Jurkat, Clone E6-1 (cell line): Measurements from ENCODE around the gene ZFAND6.
"Not testable (repeated sequence)": the region's sequence is repeated elsewhere in the genome, so short reads cannot be mapped to it uniquely, and the experiment has no call there.

Experiments
- DNase-seq: peaks from one replicate; pipeline ENCODE4 v3.0.0-alpha.2; 2011; ENCODE audit warnings: low read depth, low spot score
- H3K4me3 ChIP-seq: 2 replicates; pipeline ENCODE4 v1.5.1; 2011; ENCODE audit warnings: mild to moderate bottlenecking, low read length, control low read depth, moderate library complexity

ZFAND6 gene

GRCh38 chr15:80087104-80087503 is 27.6 kb downstream of the ZFAND6 start:
- no peak overlapping the region for H3K4me3 ChIP-seq
- no peak for DNase-seq

DNA sequence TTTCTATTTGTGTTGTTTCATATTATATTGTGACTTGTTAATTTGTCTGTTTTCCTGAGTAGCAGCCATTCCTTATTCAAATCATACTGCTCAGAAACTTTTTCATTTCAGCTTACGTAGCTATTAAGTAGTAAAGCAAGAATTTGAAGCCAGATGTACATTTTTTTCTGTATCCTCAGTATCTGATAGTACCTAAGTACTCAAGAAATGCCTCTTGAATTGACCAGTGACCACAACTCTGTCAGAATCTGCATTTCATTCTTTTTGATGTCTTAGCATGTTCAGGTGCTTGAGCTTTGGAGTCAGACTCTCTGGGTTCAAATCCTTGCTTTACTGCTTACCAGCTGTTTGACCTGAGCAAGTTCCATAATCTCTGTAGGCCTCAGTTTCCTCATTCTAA is 30.6 kb downstream of the ZFAND6 start:
- no peak for DNase-seq
- no peak overlapping the region for H3K4me3 ChIP-seq

- no peak overlapping the region for H3K4me3 ChIP-seq
- DNase-seq: no peak
These were observed 31.5 kb downstream of the ZFAND6 start for GRCh38 chr15:80090879-80091503.

DNA sequence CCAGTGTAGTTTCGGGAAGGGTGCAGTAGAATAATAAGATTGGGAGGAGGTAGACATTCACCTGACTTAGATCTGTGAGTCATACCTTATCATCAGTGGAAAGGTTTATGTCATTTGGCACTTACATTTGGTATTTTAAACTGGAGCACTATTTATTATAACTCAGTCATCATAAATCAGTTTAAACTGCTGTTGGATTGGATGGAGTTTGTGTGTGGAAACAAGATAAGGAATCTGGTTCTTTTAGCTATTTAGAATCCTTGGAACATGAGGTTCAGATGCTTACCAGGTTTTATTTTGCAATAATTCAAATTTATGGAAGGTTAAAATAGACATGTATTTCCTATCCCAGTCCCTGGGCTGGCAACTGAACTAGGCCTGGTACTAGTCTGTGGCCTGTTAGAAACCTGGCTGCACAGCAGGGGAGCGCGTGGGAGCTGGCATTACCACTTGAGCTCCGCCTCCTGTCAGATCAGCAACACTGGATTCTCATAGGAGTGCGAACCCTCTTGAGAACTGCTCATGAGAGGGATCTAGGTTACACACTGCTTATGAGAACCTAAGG is 34.5 kb downstream of the ZFAND6 start:
- no peak for DNase-seq
- H3K4me3 ChIP-seq: no peak overlapping the region

- H3K4me3 ChIP-seq: no peak overlapping the region
- DNase-seq: no peak
These were observed 36.0 kb downstream of the ZFAND6 start for GRCh38 chr15:80095511-80095910.

DNA sequence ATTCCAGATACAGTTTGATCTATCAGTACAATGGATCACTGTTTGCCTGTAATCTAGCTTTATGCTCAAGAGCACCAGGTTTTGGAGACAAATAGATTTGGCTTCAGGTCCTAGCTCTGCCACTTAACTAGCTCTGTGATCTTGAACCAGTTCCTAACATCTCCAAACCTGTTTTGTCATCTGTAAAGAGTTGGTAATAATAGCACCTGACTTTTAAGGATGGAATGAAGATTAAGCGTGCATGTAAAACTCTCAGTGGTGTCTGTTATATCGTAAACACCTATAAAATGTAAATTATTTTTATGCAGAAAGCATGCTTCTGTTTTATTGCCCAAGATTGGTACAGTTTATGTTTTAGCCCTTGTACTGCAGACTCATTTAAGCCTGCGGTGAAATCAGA is 36.5 kb downstream of the ZFAND6 start:
- H3K4me3 ChIP-seq: no peak overlapping the region
- no peak for DNase-seq

DNA sequence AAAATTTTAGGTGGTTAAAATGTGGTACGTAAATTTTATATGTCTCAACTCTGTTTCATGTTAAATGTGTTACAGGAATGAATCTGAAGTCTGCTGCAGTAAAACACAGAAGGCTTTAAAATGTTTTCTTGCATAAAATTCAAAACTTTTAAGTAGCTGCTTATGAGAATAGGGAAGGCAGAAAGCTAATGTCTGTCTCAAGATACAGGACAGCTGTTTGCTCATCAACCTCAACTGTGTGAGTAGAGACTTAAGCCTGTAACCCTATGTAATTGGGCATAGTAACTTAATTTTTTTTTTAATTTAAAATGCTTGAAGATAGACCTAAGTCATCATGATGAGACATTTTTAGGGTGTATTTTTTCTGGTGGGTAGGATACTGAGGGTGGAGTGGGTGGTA is 38.9 kb downstream of the ZFAND6 start:
- DNase-seq: no peak
- no peak overlapping the region for H3K4me3 ChIP-seq

- no peak for DNase-seq
- H3K4me3 ChIP-seq: no peak overlapping the region
These were observed 39.8 kb downstream of the ZFAND6 start for GRCh38 chr15:80099241-80099640.

GRCh38 chr15:80099662-80100061 is 40.2 kb downstream of the ZFAND6 start:
- not testable (repeated sequence) for DNase-seq, H3K4me3 ChIP-seq

DNA sequence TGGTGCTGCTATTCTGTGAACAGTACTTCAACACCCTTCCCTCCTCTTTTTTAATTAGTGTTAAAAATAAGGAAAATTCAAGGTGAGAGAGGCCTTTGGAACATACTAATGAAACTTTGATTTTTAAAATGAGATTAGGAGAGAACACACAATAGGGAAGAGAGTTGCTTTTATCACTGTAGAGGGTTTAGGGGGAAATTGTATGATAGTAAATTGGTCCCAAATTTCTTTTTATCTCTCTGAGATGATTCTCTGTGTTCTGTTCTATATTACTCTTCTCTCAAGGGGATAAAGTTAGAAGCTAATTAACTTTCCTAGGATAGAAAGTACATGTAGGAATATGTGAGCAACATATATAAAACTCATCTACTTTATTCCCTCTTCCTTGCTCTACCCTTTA is 40.8 kb downstream of the ZFAND6 start:
- no peak overlapping the region for H3K4me3 ChIP-seq
- no peak for DNase-seq

DNA sequence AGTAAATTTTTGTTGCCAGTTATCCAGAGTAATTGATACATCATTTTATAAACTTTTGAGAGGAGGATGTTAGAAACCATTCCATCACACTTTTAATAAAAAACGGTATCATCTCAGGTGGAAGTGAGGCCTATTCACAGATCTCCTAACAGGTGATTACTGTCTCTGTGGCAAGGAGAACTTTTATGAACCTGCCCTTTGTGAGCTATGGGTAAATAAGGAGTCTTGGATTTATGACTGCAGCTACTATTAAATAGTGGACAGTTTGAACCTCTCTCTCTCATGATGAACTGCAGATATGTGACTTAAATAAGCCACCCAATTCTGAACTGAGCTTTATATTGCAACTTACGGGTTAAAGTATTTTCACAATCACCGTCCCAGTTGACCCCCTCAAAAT is 45.7 kb downstream of the ZFAND6 start:
- no peak for DNase-seq
- no peak overlapping the region for H3K4me3 ChIP-seq

- H3K4me3 ChIP-seq: no peak overlapping the region
- no peak for DNase-seq
These were observed 46.1 kb downstream of the ZFAND6 start for GRCh38 chr15:80105595-80105994.

DNA sequence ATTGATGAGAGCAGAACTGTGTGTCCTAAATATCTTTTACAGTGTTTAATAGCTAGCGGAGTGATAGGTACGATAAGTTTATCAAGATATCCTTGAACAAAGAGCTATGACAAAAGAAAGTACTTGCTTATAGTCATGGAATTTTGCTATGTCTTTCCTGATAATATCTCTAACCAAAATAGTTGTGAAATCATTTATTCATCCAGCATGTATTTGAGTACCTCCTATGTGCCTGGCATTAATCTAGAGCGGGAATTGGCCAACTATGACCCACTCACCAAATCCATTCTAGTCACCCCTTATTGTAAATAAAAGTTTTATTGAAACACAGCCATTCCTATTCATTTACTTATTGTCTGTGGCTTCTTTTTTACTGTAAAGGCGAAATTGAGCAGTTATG is 46.6 kb downstream of the ZFAND6 start:
- H3K4me3 ChIP-seq: no peak overlapping the region
- no peak for DNase-seq

GRCh38 chr15:80107204-80107603 is 47.7 kb downstream of the ZFAND6 start:
- H3K4me3 ChIP-seq: no peak overlapping the region
- DNase-seq: no peak

- H3K4me3 ChIP-seq: no peak overlapping the region
- no peak for DNase-seq
These were observed 48.3 kb downstream of the ZFAND6 start for GRCh38 chr15:80107774-80108173.

GRCh38 chr15:80109388-80109787 is 49.9 kb downstream of the ZFAND6 start:
- H3K4me3 ChIP-seq: no peak overlapping the region
- no peak for DNase-seq

- H3K4me3 ChIP-seq: no peak overlapping the region
- DNase-seq: no peak
These were observed 51.4 kb downstream of the ZFAND6 start for GRCh38 chr15:80110920-80111319.

GRCh38 chr15:80114114-80114513 is 54.6 kb downstream of the ZFAND6 start:
- DNase-seq: no peak
- H3K4me3 ChIP-seq: no peak overlapping the region

- no peak for DNase-seq
- H3K4me3 ChIP-seq: no peak overlapping the region
These were observed 55.5 kb downstream of the ZFAND6 start for GRCh38 chr15:80115021-80115420.

DNA sequence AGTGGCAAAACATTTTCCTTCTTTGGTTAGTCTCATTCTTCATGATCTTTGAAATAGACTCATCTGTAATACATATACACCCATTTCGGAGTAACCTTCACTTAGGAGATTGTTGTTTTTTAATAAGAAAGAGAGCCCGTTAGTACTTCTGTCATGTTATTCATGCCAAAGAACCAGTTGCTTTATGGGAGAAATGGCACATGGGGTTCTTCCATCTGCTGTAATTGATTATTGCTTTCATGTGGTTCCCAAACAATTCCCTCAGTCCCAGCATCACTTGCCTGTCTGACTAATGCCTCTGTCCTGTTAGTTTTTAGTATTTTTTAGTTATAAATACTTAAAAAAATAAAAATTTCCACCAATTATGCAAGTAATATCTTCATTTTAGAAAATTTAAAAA is 59.5 kb downstream of the ZFAND6 start:
- no peak overlapping the region for H3K4me3 ChIP-seq

DNA sequence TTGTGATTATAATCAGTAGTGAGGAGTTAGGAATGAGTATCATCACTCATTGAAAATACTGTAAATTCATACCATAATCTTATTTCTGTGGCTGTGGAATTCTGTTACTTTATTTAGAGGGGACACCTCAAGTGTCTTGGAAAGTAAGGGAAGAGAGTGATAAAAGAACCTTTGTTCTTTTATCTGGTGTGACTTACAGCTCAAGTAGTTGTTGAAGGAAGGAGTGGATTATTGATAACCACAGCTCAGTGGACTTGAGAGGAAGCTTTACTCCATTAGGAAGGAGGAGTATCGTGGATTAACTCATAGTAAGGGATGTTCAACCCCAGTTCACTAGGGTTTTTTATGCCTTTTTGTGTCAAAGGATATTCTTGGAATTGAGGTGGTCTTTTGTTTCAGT is 61.2 kb downstream of the ZFAND6 start:
- no peak for DNase-seq
- no peak overlapping the region for H3K4me3 ChIP-seq

More for the DNA sequence above, 59.5 kb downstream of the ZFAND6 start:
- DNase-seq: no peak
